NT2/D1 (cell line): ENCODE results near the gene LILRB2.

Experiments used
- DNase-seq: peaks from one replicate; pipeline ENCODE4 v3.0.0-alpha.2; 2011; ENCODE audit warnings: low read depth, low spot score
- H3K27me3 ChIP-seq: 2 replicates; pipeline ENCODE4 v1.6.0; 2011; ENCODE audit warnings: mild to moderate bottlenecking; ENCODE audit not compliant: insufficient read length, insufficient read depth
- H3K36me3 ChIP-seq: 2 replicates; pipeline ENCODE4 v1.6.1; 2011; ENCODE audit warnings: mild to moderate bottlenecking, low read length, mixed read lengths; ENCODE audit not compliant: insufficient read depth, insufficient read length
- H3K4me1 ChIP-seq: 2 replicates; pipeline ENCODE4 v1.5.1; 2011; ENCODE audit not compliant: insufficient read depth, insufficient read length
- H3K4me3 ChIP-seq: 2 replicates; pipeline ENCODE4 v1.5.1; 2011; ENCODE audit warnings: low read depth; ENCODE audit not compliant: insufficient read length
- H3K9ac ChIP-seq: 2 replicates; pipeline ENCODE4 v1.6.0; 2011; ENCODE audit warnings: low read depth; ENCODE audit not compliant: insufficient read length
- H3K9me3 ChIP-seq: 2 replicates; pipeline ENCODE4 v1.5.1; 2011; ENCODE audit warnings: mild to moderate bottlenecking, low read length; ENCODE audit not compliant: insufficient read depth
- SUZ12 ChIP-seq: IDR thresholded peaks from 2 replicates; pipeline ENCODE4 v1.6.1; 2011; ENCODE audit not compliant: insufficient read length, insufficient read depth; ENCODE audit errors: extremely low read depth
- YY1 ChIP-seq: IDR thresholded peaks from 2 replicates; pipeline ENCODE4 v1.6.1; 2011; ENCODE audit not compliant: insufficient read length, insufficient read depth
- ZNF274 ChIP-seq: IDR thresholded peaks from 2 replicates; pipeline ENCODE4 v1.6.1; 2011; ENCODE audit warnings: mild to moderate bottlenecking, low read depth, low read length

The LILRB2 gene

GRCh38 chr19:54262066-54262465, 18.8 kb downstream of the LILRB2 start:
- Histone ChIP-seq H3K9me3 (no peaks in the 10 kb centered on the region), H3K4me1 (peaks cover 3% of the 10 kb centered on the region), H3K36me3 (no peaks in the 10 kb centered on the region), H3K9ac (no peak overlapping the region), H3K27me3 (peaks cover 17% of the 10 kb centered on the region), H3K4me3 (no peak overlapping the region)
- no peak for TF ChIP-seq YY1
- no peak for TF ChIP-seq ZNF274
- TF ChIP-seq SUZ12 = no peak
- DNase-seq = no peak

GRCh38 chr19:54257116-54257480, 23.8 kb downstream of the LILRB2 start, which contains the start of gene LILRB5:
TSS of gene LILRB5 (minus strand) at chr19:54257273. CDS start at chr19:54257193, 80 bp downstream.
- TF ChIP-seq ZNF274 (no peak), YY1 (no peak), SUZ12 (no peak)
- Histone ChIP-seq H3K36me3 (no peaks in the 10 kb centered on the region), H3K9me3 (no peaks in the 10 kb centered on the region), H3K4me3 (no peak within 1 kb of the TSS), H3K4me1 (peaks cover 10% of the 10 kb centered on the region), H3K27me3 (peaks cover 27% of the 10 kb centered on the region), H3K9ac (no peak within 1 kb of the TSS)
- no peak for DNase-seq

GRCh38 chr19:54256250-54257115, 24.4 kb downstream of the LILRB2 start:
- Histone ChIP-seq H3K9me3 (no peaks in the 10 kb centered on the region), H3K4me1 (peaks cover 10% of the 10 kb centered on the region), H3K36me3 (no peaks in the 10 kb centered on the region), H3K4me3 (no peak overlapping the region), H3K9ac (no peak overlapping the region), H3K27me3 (peaks cover 27% of the 10 kb centered on the region)
- no peak for TF ChIP-seq YY1
- no peak for TF ChIP-seq ZNF274
- TF ChIP-seq SUZ12 = no peak
- no peak for DNase-seq

- H3K4me3 ChIP-seq = no peak overlapping the region
- TF ChIP-seq SUZ12 = no peak
- TF ChIP-seq ZNF274 = no peak
- TF ChIP-seq YY1 = no peak
Observed at GRCh38 chr19:54255105-54255775, 25.7 kb downstream of the LILRB2 start.

GRCh38 chr19:54254195-54254906, 26.6 kb downstream of the LILRB2 start:
- H3K36me3 ChIP-seq = no peaks in the 10 kb centered on the region
- peaks cover 10% of the 10 kb centered on the region for H3K4me1 ChIP-seq
- TF ChIP-seq SUZ12 (no peak), ZNF274 (no peak), YY1 (no peak)
- H3K9ac ChIP-seq = no peak overlapping the region
- no peak for DNase-seq
- H3K9me3 ChIP-seq = no peaks in the 10 kb centered on the region
- H3K4me3 ChIP-seq = no peak overlapping the region
- peaks cover 27% of the 10 kb centered on the region for H3K27me3 ChIP-seq

More at GRCh38 chr19:54255105-54255775, 25.7 kb downstream of the LILRB2 start:
- Histone ChIP-seq H3K36me3 (no peaks in the 10 kb centered on the region), H3K9me3 (no peaks in the 10 kb centered on the region), H3K9ac (no peak overlapping the region), H3K4me1 (peaks cover 10% of the 10 kb centered on the region), H3K27me3 (peaks cover 27% of the 10 kb centered on the region)
- no peak for DNase-seq

- Histone ChIP-seq H3K9me3 (no peaks in the 10 kb centered on the region), H3K27me3 (peaks cover 27% of the 10 kb centered on the region), H3K9ac (no peak overlapping the region), H3K4me3 (no peak overlapping the region), H3K36me3 (no peaks in the 10 kb centered on the region), H3K4me1 (peaks cover 10% of the 10 kb centered on the region)
- no peak for TF ChIP-seq YY1
- no peak for TF ChIP-seq ZNF274
- no peak for TF ChIP-seq SUZ12
- DNase-seq = no peak
Observed at GRCh38 chr19:54253331-54254194, 27.3 kb downstream of the LILRB2 start.
